NCI-H1092 treated with DMSO at 0.1 percent for 48 hours (cell line): ENCODE data around the gene ACOT7.
"Not testable (repeated sequence)": the region's sequence is repeated elsewhere in the genome, so short reads cannot be mapped to it uniquely, and the experiment has no call there.

Experiments
- DNase-seq: peaks from one replicate; lab custom pipeline; 2025; lab: John Stamatoyannopoulos, UW

Gene ACOT7

GRCh38 chr1:6393400-6394187 lies at the start of gene ACOT7:
ACOT7 (minus strand) TSS chr1:6393767; CDS start chr1:6393399, 368 bp downstream.
- DNase-seq, result peak; percentile 99

DNA sequence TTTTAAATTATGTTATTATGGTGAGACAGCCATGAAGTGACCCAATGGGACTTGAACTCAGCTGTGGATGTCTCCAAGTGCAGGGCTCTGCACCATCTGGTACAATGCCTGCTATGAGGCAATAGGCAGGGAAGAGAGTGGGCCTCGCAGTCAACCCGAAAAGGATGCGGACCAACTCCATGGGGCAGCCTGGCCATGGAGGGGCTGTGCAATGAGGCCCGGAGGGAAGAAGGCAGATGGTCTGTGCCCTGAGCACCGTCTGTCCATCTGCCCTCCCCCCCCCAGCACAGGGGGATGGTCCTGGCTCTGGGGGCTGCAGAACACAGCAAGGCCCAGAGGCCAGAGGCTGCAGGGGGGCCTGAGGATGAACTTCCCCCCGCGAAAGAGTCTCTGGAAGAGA lies 48.0 kb upstream of the ACOT7 start:
- no peak for DNase-seq

DNA sequence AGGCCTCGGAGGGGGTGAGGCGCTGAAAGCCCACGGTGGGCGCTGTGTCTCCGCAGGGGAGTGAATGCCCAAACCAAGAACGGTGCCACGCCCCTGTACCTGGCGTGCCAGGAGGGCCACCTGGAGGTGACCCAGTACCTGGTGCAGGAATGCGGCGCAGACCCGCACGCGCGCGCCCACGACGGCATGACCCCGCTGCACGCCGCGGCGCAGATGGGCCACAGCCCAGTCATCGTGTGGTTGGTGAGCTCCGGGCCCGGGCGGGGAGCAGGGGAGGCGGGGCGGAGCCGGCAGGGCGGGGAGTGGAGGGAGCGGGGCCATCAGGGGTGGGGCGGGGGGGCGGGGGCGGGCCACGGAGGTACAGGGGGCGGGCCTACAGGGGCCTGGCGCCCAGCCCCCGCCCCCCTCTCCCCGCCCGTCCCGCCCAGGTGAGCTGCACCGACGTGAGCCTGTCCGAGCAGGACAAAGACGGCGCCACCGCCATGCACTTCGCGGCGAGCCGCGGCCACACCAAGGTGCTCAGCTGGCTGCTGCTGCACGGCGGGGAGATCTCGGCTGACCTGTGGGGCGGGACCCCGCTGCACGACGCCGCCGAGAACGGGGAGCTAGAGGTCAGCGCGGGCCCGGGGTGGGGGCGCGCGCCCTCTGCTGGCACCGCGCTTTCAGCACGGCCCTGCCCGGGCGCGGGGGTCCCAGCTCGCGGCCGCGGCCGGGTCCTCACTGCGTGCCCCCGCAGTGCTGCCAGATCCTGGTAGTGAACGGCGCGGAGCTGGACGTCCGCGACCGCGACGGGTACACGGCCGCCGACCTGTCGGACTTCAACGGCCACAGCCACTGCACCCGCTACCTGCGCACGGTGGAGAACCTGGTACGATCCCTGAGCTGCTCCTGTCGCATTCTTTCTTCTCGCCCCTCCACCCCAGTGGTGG lies 46.9 kb upstream of the ACOT7 start:
- DNase-seq, result no peak

DNA sequence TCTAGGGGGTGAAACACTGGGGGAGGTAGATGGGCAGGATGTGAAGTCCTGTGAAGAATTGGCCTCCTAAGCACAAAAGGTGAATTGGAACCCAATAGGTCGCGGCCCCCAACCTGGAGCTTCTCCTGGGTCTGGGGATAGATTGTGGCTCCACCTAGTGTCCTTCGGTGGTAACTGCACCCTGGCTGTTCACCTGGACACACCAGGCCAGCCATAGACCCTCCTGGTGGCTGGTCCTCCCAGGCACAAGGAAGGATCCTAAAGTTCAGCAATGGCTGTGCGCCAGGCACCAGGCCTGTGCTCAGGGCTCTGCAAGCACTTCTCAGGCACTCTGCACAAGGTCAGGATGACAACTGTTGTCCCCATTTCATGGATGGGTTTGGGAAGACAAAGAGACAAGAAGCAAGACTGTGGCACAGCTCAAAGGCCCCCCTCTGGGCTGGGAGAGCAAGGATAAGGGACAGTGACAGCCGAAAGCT lies 44.5 kb upstream of the ACOT7 start:
- peak; percentile 94 for DNase-seq

DNA sequence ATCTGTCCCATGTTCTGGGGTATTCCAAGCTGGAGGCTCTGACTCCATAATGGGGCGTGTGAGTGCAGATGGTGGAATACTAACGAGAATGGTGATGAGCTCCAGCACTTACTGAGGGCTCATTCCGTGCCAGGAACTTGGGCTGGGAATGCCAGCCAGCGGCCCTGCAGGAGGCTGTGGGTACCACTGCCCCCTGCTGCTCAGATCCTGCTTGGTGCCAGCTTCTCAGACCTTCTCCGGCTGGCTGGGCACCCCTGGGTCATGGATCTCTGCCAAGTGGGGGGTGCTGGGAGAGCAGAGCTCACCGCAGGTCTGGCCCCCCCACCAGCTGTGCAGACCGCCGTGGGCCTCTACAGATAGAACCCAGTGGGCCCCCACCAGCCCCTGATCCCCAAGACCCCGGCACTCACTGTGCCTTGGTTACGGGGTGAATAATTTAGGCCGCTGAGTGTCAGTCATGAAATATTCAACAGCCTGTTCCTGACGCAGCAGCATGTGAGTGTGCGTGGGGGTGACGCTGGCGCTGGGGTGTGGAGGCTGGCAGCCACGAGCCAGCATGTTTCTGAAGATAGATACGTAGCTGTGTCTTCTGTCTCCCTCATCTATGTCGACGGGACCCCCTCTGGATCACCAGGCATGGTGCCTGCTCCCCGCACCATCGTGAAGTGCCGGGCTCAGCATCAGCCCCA lies 43.6 kb upstream of the ACOT7 start:
- DNase-seq, result peak; percentile 91

GRCh38 chr1:6436277-6436676 lies 42.7 kb upstream of the ACOT7 start:
- not testable (repeated sequence) for DNase-seq

DNA sequence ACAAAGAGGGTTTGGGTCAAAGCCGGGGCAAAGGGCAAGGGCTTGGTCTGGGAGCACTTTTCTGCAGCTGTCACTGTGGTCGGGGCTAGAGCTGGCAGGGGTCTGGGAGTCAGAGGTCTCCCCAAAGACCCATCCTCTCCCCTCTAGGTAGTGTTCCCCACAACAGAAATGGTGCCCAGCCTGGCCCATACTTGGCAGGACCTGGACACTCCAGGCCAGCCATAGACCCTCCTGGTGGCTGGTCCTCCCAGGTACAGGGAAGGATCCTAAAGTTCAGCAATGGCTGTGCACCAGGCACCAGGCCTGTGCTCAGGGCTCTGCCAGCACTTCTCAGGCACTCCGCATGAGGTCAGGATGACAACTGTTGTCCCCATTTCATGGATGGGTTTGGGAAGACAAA lies 42.0 kb upstream of the ACOT7 start:
- DNase-seq, result no peak

- no peak for DNase-seq
These were observed 41.6 kb upstream of the ACOT7 start for GRCh38 chr1:6435129-6435528.

DNA sequence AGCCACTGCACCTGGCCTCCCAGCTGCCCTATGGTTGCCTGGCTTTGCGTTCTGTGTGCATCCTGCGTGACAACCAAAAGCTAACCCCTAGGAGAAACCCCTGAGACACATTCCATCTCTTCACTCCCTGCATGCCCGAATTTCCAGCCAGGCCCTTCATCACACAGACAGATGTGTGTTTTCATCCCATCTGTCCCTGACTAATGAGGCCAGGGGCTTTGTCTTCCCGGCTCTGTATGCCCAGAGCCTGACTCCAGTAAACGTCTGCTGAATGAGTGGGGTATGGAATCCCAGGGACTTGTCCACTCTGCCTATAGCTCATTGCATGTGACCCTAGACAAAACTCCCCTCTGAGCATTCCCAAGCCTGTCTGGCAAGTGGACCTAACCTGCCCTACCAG lies 40.6 kb upstream of the ACOT7 start:
- DNase-seq, result no peak

- not testable (repeated sequence) for DNase-seq
These were observed 38.3 kb upstream of the ACOT7 start for GRCh38 chr1:6431645-6432579.

GRCh38 chr1:6429660-6430411 lies 36.3 kb upstream of the ACOT7 start:
- DNase-seq, result not testable (repeated sequence)

- not testable (repeated sequence) for DNase-seq
These were observed 34.9 kb upstream of the ACOT7 start for GRCh38 chr1:6428453-6428852.

GRCh38 chr1:6427441-6428390 lies 34.1 kb upstream of the ACOT7 start:
- DNase-seq, result no peak

- no peak for DNase-seq
These were observed 33.4 kb upstream of the ACOT7 start for GRCh38 chr1:6426972-6427350.

DNA sequence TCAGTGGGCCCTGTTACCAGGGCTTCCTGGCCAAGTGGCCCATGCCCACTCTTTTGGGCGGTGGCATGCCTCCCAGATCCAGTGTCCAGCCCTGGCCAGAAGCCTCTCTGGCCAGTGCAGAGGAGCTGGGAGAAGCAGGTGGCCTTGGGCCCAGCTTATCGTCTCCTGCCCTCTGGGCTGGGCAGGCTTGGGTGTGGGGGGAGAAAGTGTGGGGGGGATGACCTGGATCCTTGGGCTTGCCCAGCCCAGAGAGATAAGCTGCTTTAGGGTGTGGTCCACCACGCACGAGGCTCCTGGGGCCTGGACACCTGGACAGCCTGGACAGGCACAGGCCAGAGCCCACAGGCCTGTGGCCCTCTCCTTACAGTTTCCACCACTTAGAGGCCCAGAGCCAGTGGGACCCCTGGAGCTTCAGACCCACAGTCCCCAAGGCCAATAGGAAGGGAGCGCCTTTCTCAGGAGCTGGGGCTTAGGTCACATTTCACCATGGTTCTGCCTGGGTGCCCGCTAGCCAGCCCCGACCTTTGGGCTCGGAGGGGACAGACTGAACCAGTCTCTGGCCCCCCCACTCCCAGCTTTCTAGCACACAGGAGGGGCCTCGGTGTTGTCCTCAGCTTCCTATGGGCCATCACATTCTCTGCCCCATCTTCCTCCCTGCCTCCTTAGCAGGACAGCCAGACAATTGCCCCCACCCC lies 32.9 kb upstream of the ACOT7 start:
- no peak for DNase-seq

- DNase-seq, result no peak
These were observed 32.1 kb upstream of the ACOT7 start for GRCh38 chr1:6425658-6426057.

DNA sequence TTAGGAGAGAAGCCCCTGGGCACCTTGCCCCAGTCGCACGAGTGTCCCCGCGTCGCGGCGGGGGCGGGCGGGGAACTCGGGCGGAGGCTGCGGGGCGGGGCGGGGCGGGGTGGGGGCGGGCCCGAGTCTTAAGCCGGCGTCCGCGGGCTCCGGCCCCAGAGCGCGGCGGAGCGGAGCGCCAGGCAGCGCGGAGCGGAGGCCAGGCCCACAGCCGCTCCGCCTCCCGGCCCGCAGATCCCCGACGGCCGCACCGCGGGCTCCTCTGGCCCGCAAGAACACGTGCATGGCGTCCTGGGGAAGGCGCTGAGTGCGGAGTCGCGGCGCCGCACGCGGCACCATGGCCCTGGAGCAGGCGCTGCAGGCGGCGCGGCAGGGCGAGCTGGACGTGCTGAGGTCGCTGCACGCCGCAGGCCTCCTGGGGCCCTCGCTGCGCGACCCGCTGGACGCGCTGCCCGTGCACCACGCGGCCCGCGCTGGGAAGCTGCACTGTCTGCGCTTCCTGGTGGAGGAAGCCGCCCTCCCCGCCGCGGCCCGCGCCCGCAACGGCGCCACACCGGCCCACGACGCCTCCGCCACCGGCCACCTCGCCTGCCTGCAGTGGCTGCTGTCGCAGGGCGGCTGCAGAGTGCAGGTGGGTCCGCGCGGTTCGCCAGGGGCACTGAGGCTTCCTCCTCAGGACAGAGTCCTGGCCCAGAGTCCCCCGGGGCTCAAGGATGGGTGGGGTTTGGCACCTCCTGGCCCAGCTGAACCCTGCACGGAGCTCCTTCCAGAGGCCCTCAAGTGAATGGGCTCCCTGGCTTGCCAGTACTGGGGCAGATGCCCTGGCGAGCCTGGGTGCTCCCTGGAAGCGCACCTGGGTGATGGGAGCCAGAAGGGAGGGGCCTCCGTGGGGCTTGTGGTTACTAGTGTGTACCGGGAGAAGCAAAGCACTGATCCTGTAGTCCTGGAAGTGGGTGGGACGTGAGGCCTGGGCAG lies 31.3 kb upstream of the ACOT7 start, which contains the start of gene ESPN:
Gene ESPN (plus strand): TSS at position 158 of the 975 bp plus-strand sequence. CDS start 180 bp downstream, at position 338.
- no peak for DNase-seq
